Adipocyte (in vitro differentiated cells): ENCODE results near the gene IL15RA.

ENCODE experiments used
- DNase-seq: peaks from one replicate; pipeline ENCODE4 v3.0.0-alpha.2; 2015; ENCODE audit warnings: low read depth
- H3K27me3 ChIP-seq: replicated peaks from 2 replicates; pipeline ENCODE4 v1.7.0; 2013; ENCODE audit warnings: mild to moderate bottlenecking, low read length, moderate library complexity; ENCODE audit not compliant: control insufficient read depth, insufficient read depth
- H3K36me3 ChIP-seq: 2 replicates; pipeline ENCODE4 v1.7.0; 2013; ENCODE audit warnings: low read length, mild to moderate bottlenecking, moderate library complexity; ENCODE audit not compliant: control insufficient read depth, insufficient read depth, severe bottlenecking
- H3K4me1 ChIP-seq: 2 replicates; pipeline ENCODE4 v1.7.0; 2013; ENCODE audit warnings: mild to moderate bottlenecking, low read length, moderate library complexity; ENCODE audit not compliant: control insufficient read depth, insufficient read depth
- H3K4me3 ChIP-seq: 2 replicates; pipeline ENCODE4 v1.7.0; 2013; ENCODE audit warnings: mild to moderate bottlenecking, low read length, moderate library complexity
- H3K9ac ChIP-seq: 2 replicates; pipeline ENCODE4 v1.7.0; 2013; ENCODE audit warnings: mild to moderate bottlenecking, low read length, moderate library complexity
- H3K9me3 ChIP-seq: 2 replicates; pipeline ENCODE4 v1.7.0; 2013; ENCODE audit warnings: mild to moderate bottlenecking, low read length, moderate library complexity; ENCODE audit not compliant: control insufficient read depth

IL15RA gene

GRCh38 chr10:6014241-6014761, 37.0 kb upstream of the IL15RA start:
- H3K36me3 ChIP-seq, result no peaks in the 10 kb centered on the region

GRCh38 chr10:6013413-6014192, 36.3 kb upstream of the IL15RA start:
- DNase-seq, result no peak
- Histone ChIP-seq H3K36me3 (no peaks in the 10 kb centered on the region), H3K27me3 (peaks cover 5% of the 10 kb centered on the region), H3K4me3 (no peak overlapping the region), H3K4me1 (peaks cover 14% of the 10 kb centered on the region), H3K9me3 (no peaks in the 10 kb centered on the region), H3K9ac (no peak overlapping the region)

More at GRCh38 chr10:6014241-6014761, 37.0 kb upstream of the IL15RA start:
- no peak overlapping the region for H3K9ac ChIP-seq
- no peak overlapping the region for H3K4me3 ChIP-seq
- H3K9me3 ChIP-seq, result no peaks in the 10 kb centered on the region
- peaks cover 5% of the 10 kb centered on the region for H3K27me3 ChIP-seq
- peaks cover 9% of the 10 kb centered on the region for H3K4me1 ChIP-seq
- peak; percentile 82 for DNase-seq

- no peak overlapping the region for H3K9ac ChIP-seq
- no peaks in the 10 kb centered on the region for H3K27me3 ChIP-seq
- DNase-seq, result no peak
- peaks cover 19% of the 10 kb centered on the region for H3K4me1 ChIP-seq
- peaks cover 5% of the 10 kb centered on the region for H3K9me3 ChIP-seq
- H3K36me3 ChIP-seq, result no peaks in the 10 kb centered on the region
- H3K4me3 ChIP-seq, result no peak overlapping the region
These were observed 35.0 kb upstream of the IL15RA start for GRCh38 chr10:6012121-6012905.

- Histone ChIP-seq H3K36me3 (no peaks in the 10 kb centered on the region), H3K27me3 (no peaks in the 10 kb centered on the region), H3K9me3 (peaks cover 11% of the 10 kb centered on the region), H3K4me1 (peaks cover 19% of the 10 kb centered on the region), H3K4me3 (no peak overlapping the region), H3K9ac (no peak overlapping the region)
- DNase-seq, result no peak
These were observed 34.2 kb upstream of the IL15RA start for GRCh38 chr10:6011558-6011957.

GRCh38 chr10:6010569-6010968, 33.2 kb upstream of the IL15RA start:
- no peak for DNase-seq
- H3K9me3 ChIP-seq, result peaks cover 11% of the 10 kb centered on the region
- no peak overlapping the region for H3K4me3 ChIP-seq
- peaks cover 4% of the 10 kb centered on the region for H3K27me3 ChIP-seq
- H3K9ac ChIP-seq, result no peak overlapping the region
- no peaks in the 10 kb centered on the region for H3K36me3 ChIP-seq
- H3K4me1 ChIP-seq, result peaks cover 19% of the 10 kb centered on the region

GRCh38 chr10:6009961-6010360, 32.6 kb upstream of the IL15RA start:
- DNase-seq, result no peak
- Histone ChIP-seq H3K9ac (no peak overlapping the region), H3K9me3 (peaks cover 11% of the 10 kb centered on the region), H3K4me3 (no peak overlapping the region), H3K36me3 (no peaks in the 10 kb centered on the region), H3K4me1 (peaks cover 19% of the 10 kb centered on the region), H3K27me3 (peaks cover 7% of the 10 kb centered on the region)

- peak; percentile 82 for DNase-seq
- peak overlapping the region; percentile 80 for H3K9ac ChIP-seq
- peaks cover 7% of the 10 kb centered on the region for H3K27me3 ChIP-seq
These were observed 31.8 kb upstream of the IL15RA start for GRCh38 chr10:6009150-6009549.

GRCh38 chr10:6008497-6009142, 31.3 kb upstream of the IL15RA start:
- H3K9me3 ChIP-seq, result peaks cover 11% of the 10 kb centered on the region
- peak overlapping the region; percentile 80 for H3K9ac ChIP-seq
- no peaks in the 10 kb centered on the region for H3K36me3 ChIP-seq
- H3K4me1 ChIP-seq, result peaks cover 19% of the 10 kb centered on the region
- peaks cover 7% of the 10 kb centered on the region for H3K27me3 ChIP-seq
- H3K4me3 ChIP-seq, result peak overlapping the region; percentile 84
- DNase-seq, result no peak

More at GRCh38 chr10:6009150-6009549, 31.8 kb upstream of the IL15RA start:
- Histone ChIP-seq H3K4me3 (peak overlapping the region; percentile 84), H3K36me3 (no peaks in the 10 kb centered on the region), H3K9me3 (peaks cover 11% of the 10 kb centered on the region), H3K4me1 (peaks cover 19% of the 10 kb centered on the region)

GRCh38 chr10:6006991-6007390, 29.6 kb upstream of the IL15RA start:
- no peak overlapping the region for H3K9ac ChIP-seq
- H3K4me1 ChIP-seq, result peaks cover 19% of the 10 kb centered on the region
- H3K27me3 ChIP-seq, result peaks cover 7% of the 10 kb centered on the region
- H3K4me3 ChIP-seq, result no peak overlapping the region
- H3K36me3 ChIP-seq, result no peaks in the 10 kb centered on the region
- H3K9me3 ChIP-seq, result peaks cover 11% of the 10 kb centered on the region
- DNase-seq, result no peak

- Histone ChIP-seq H3K9me3 (peaks cover 11% of the 10 kb centered on the region), H3K4me3 (no peak overlapping the region), H3K4me1 (peaks cover 19% of the 10 kb centered on the region), H3K36me3 (no peaks in the 10 kb centered on the region), H3K9ac (no peak overlapping the region), H3K27me3 (peaks cover 7% of the 10 kb centered on the region)
- DNase-seq, result no peak
These were observed 29.2 kb upstream of the IL15RA start for GRCh38 chr10:6006546-6006945.
